GM23338 (cell line): ENCODE data around the gene SIGLEC8. TPM values are rescaled to one million over a fixed set of nuclear protein-coding genes. Genes with fewer than 3 reads are reported as not detected.

Experiments used
- ATAC-seq: fragments of 200-7000 bp; cut with Tn5 transposase; 3 replicates; pipeline ENCODE4 v1.9.1; 2020
- DNase-seq: peaks from one replicate; pipeline ENCODE4 v3.0.0-alpha.2; 2015; ENCODE audit warnings: low spot score
- H2AFZ ChIP-seq: fragments of 200-600 bp; sonication (generic); 2 replicates; pipeline ENCODE4 v1.8.0; 2016; ENCODE audit warnings: antibody characterized with exemption, mild to moderate bottlenecking, moderate library complexity
- H3F3A ChIP-seq: fragments of 200-600 bp; sonication (generic); replicated peaks from 2 replicates; pipeline ENCODE4 v1.8.0; 2017; ENCODE audit warnings: antibody characterized with exemption, mixed run types, low read depth
- H3K27ac ChIP-seq: fragments of 200-600 bp; sonication (generic); 2 replicates; pipeline ENCODE4 v1.6.1; 2016; ENCODE audit warnings: low read depth
- H3K27me3 ChIP-seq: fragments of 200-600 bp; sonication (generic); 2 replicates; pipeline ENCODE4 v1.8.0; 2016; ENCODE audit warnings: mild to moderate bottlenecking, mixed run types, moderate library complexity; ENCODE audit not compliant: insufficient read depth
- H3K36me3 ChIP-seq: fragments of 200-600 bp; sonication (generic); 2 replicates; pipeline ENCODE4 v1.8.0; 2016; ENCODE audit warnings: mild to moderate bottlenecking; ENCODE audit not compliant: insufficient read depth
- H3K4me1 ChIP-seq: fragments of 200-600 bp; sonication (generic); 2 replicates; pipeline ENCODE4 v1.8.0; 2016; ENCODE audit warnings: mild to moderate bottlenecking, moderate library complexity; ENCODE audit not compliant: insufficient read depth
- H3K4me2 ChIP-seq: fragments of 200-600 bp; sonication (generic); 2 replicates; pipeline ENCODE4 v1.7.1; 2017; ENCODE audit warnings: mixed run types
- H3K4me3 ChIP-seq: fragments of 200-600 bp; sonication (generic); 2 replicates; pipeline ENCODE4 v1.6.1; 2016; ENCODE audit warnings: mixed run types
- H3K79me2 ChIP-seq: fragments of 200-600 bp; sonication (generic); replicated peaks from 2 replicates; pipeline ENCODE4 v1.8.0; 2017; ENCODE audit warnings: mild to moderate bottlenecking; ENCODE audit not compliant: insufficient read depth
- H3K9me2 ChIP-seq: fragments of 200-600 bp; sonication (generic); 2 replicates; pipeline ENCODE4 v1.8.0; 2017; ENCODE audit not compliant: insufficient read depth
- H4K20me1 ChIP-seq: fragments of 200-600 bp; sonication (generic); replicated peaks from 2 replicates; pipeline ENCODE4 v1.8.0; 2017; ENCODE audit warnings: mild to moderate bottlenecking; ENCODE audit not compliant: insufficient read depth
- H3K27ac Mint-ChIP-seq: 2 replicates; pipeline ENCODE4 v1.8.0; 2020; ENCODE audit warnings: inconsistent platforms, mild to moderate bottlenecking, moderate library complexity, mixed read lengths
- H3K27me3 Mint-ChIP-seq: 3 replicates; pipeline ENCODE4 v1.8.0; 2022; ENCODE audit warnings: low read depth, mild to moderate bottlenecking, moderate library complexity, mixed read lengths, inconsistent platforms; ENCODE audit not compliant: insufficient read depth, poor library complexity
- H3K36me3 Mint-ChIP-seq: 3 replicates; pipeline ENCODE4 v1.8.0; 2021; ENCODE audit warnings: low read depth, mild to moderate bottlenecking, inconsistent platforms, moderate library complexity, mixed read lengths
- H3K4me1 Mint-ChIP-seq: 3 replicates; pipeline ENCODE4 v1.8.0; 2020; ENCODE audit warnings: mild to moderate bottlenecking, inconsistent platforms, mixed read lengths
- H3K4me3 Mint-ChIP-seq: 3 replicates; pipeline ENCODE4 v1.8.0; 2021; ENCODE audit warnings: moderate library complexity, mild to moderate bottlenecking, inconsistent platforms, mixed read lengths
- H3K9me3 Mint-ChIP-seq: 3 replicates; pipeline ENCODE4 v1.8.0; 2020; ENCODE audit warnings: moderate library complexity, mild to moderate bottlenecking, inconsistent platforms, mixed read lengths
- CREB1 ChIP-seq: fragments of 250-450 bp; sonication (Bioruptor Pico); IDR thresholded peaks from 2 replicates; pipeline ENCODE4 v1.5.0; 2020; ENCODE audit warnings: low read depth, mild to moderate bottlenecking, moderate library complexity
- EZH2 ChIP-seq: fragments of 200-600 bp; sonication (generic); IDR thresholded peaks from one replicate; pipeline ENCODE4 v1.8.0; 2017; ENCODE audit warnings: antibody characterized with exemption, mild to moderate bottlenecking, low read depth; ENCODE audit not compliant: unreplicated experiment
- EZH2phosphoT487 ChIP-seq: fragments of 200-600 bp; sonication (generic); IDR thresholded peaks from one replicate; pipeline ENCODE4 v1.8.1; 2018; ENCODE audit warnings: antibody characterized with exemption; ENCODE audit not compliant: unreplicated experiment
- JUNB ChIP-seq: IDR thresholded peaks from one replicate; pipeline ENCODE4 v1.6.1; 2016; ENCODE audit warnings: antibody characterized with exemption; ENCODE audit not compliant: unreplicated experiment
- NANOG ChIP-seq: IDR thresholded peaks from 2 replicates; pipeline ENCODE4 v1.6.1; 2016; ENCODE audit warnings: antibody characterized with exemption, borderline replicate concordance
- POLR2AphosphoS5 ChIP-seq: IDR thresholded peaks from 2 replicates; pipeline ENCODE4 v1.6.1; 2016; ENCODE audit warnings: antibody characterized with exemption, low read depth
- STAT1 ChIP-seq: IDR thresholded peaks from one replicate; pipeline ENCODE4 v1.6.1; 2016; ENCODE audit warnings: antibody characterized with exemption; ENCODE audit not compliant: unreplicated experiment
- ZNF114 ChIP-seq: fragments of 250-450 bp; sonication (Bioruptor Pico); IDR thresholded peaks from 2 replicates; pipeline ENCODE4 v1.5.0; 2020; ENCODE audit warnings: mild to moderate bottlenecking, moderate library complexity
- ZNF331 ChIP-seq: fragments of 250-450 bp; sonication (Bioruptor Pico); IDR thresholded peaks from 2 replicates; pipeline ENCODE4 v1.5.0; 2020; ENCODE audit warnings: low read depth, mild to moderate bottlenecking, moderate library complexity
- polyA plus RNA-seq: library from polyadenylated mRNA; unstranded; fragments of >200 nt; fragmentation: Nextera tagmentation; extraction: Ambion mirVana; gene quantifications from 2 replicates; pipeline ENCODE4 v1.2.1, GENCODE V29; 2016
- total RNA-seq: library from RNA; depleted of rRNA; stranded (reverse); fragments of >200 nt; shearing (Covaris generic); gene quantifications from 2 replicates; pipeline ENCODE4 v1.2.3, GENCODE V29; 2014
- TF ChIP-seq, protein P1 (sequence below): fragments of 250-450 bp; sonication (Bioruptor Pico); IDR thresholded peaks from 2 replicates; pipeline ENCODE4 v1.5.0; 2020; ENCODE audit warnings: mild to moderate bottlenecking, moderate library complexity
- TF ChIP-seq, protein P2 (sequence below): IDR thresholded peaks from 2 replicates; pipeline ENCODE4 v1.6.1; 2016; ENCODE audit warnings: antibody characterized with exemption
- TF ChIP-seq, protein P3 (sequence below): IDR thresholded peaks from one replicate; pipeline ENCODE4 v1.6.1; 2018; ENCODE audit warnings: antibody characterized with exemption; ENCODE audit not compliant: unreplicated experiment
- TF ChIP-seq, protein P4 (sequence below), 2 experiments: fragments of 200-600 bp in 1 of 2; sonication (generic) in 1 of 2; conservative IDR thresholded peaks; 2 replicates each; pipeline versions ENCODE4 v1.5.1 to v1.6.1; 2016 to 2017; ENCODE audit warnings: antibody characterized with exemption in 2 of 2, low read depth in 2 of 2, mild to moderate bottlenecking in 2 of 2, moderate library complexity in 1 of 2

SIGLEC8 gene
- total and polyA plus RNA-seq, 2 experiments from 2014 or later, result not detected

DNA sequence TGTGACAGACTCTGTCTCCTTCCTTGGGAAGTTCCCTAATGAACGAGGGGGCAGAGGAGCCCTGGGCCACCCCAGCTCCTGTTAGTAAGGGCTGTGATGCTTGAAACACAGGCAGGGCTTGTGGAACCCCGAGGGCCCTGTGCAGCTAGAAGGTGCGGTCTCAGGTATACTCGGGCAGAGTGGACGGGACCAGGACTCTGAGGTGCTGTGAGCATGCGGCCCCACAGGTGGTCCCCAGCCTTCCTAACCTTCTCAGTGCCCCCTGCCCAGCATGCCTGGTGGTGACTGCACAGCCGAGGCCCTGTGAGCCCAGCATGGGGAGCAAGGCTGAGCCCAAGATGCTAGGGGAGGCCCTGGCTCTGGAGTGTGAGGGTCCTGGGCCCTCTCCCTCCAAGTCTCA, 4.0 kb upstream of the SIGLEC8 start:
- ATAC-seq (no peak), DNase-seq (no peak)
- Histone ChIP-seq H2AFZ (no peak overlapping the region), H3K27me3 (peaks cover 25% of the 10 kb centered on the region), H3K4me1 (no peaks in the 10 kb centered on the region), H3K9me2 (peaks cover 3% of the 10 kb centered on the region; the same call in 1 of the 2 replicates), H3K79me2 (no peaks in the 10 kb centered on the region), H3K36me3 (no peaks in the 10 kb centered on the region), H3K27ac (no peak overlapping the region), H4K20me1 (no peaks in the 10 kb centered on the region), H3K4me3 (no peak overlapping the region), H3K4me2 (no peak overlapping the region), H3F3A (no peaks in the 10 kb centered on the region)
- Mint-ChIP-seq H3K27me3 (peaks cover 14% of the 10 kb centered on the region), H3K4me3 (no peak overlapping the region), H3K4me1 (peaks cover 3% of the 10 kb centered on the region; the same call in 2 of the 3 replicates), H3K9me3 (peaks cover 32% of the 10 kb centered on the region), H3K27ac (no peak overlapping the region), H3K36me3 (no peaks in the 10 kb centered on the region)
- TF ChIP-seq EZH2 (no peak), NANOG (no peak), ZNF331 (CRISPR knock-in tag) (no peak), STAT1 (no peak), EZH2phosphoT487 (no peak), POLR2AphosphoS5 (no peak), JUNB (no peak), CREB1 (CRISPR knock-in tag) (no peak), ZNF114 (CRISPR knock-in tag) (no peak)
- TF ChIP-seq, protein P1, sequence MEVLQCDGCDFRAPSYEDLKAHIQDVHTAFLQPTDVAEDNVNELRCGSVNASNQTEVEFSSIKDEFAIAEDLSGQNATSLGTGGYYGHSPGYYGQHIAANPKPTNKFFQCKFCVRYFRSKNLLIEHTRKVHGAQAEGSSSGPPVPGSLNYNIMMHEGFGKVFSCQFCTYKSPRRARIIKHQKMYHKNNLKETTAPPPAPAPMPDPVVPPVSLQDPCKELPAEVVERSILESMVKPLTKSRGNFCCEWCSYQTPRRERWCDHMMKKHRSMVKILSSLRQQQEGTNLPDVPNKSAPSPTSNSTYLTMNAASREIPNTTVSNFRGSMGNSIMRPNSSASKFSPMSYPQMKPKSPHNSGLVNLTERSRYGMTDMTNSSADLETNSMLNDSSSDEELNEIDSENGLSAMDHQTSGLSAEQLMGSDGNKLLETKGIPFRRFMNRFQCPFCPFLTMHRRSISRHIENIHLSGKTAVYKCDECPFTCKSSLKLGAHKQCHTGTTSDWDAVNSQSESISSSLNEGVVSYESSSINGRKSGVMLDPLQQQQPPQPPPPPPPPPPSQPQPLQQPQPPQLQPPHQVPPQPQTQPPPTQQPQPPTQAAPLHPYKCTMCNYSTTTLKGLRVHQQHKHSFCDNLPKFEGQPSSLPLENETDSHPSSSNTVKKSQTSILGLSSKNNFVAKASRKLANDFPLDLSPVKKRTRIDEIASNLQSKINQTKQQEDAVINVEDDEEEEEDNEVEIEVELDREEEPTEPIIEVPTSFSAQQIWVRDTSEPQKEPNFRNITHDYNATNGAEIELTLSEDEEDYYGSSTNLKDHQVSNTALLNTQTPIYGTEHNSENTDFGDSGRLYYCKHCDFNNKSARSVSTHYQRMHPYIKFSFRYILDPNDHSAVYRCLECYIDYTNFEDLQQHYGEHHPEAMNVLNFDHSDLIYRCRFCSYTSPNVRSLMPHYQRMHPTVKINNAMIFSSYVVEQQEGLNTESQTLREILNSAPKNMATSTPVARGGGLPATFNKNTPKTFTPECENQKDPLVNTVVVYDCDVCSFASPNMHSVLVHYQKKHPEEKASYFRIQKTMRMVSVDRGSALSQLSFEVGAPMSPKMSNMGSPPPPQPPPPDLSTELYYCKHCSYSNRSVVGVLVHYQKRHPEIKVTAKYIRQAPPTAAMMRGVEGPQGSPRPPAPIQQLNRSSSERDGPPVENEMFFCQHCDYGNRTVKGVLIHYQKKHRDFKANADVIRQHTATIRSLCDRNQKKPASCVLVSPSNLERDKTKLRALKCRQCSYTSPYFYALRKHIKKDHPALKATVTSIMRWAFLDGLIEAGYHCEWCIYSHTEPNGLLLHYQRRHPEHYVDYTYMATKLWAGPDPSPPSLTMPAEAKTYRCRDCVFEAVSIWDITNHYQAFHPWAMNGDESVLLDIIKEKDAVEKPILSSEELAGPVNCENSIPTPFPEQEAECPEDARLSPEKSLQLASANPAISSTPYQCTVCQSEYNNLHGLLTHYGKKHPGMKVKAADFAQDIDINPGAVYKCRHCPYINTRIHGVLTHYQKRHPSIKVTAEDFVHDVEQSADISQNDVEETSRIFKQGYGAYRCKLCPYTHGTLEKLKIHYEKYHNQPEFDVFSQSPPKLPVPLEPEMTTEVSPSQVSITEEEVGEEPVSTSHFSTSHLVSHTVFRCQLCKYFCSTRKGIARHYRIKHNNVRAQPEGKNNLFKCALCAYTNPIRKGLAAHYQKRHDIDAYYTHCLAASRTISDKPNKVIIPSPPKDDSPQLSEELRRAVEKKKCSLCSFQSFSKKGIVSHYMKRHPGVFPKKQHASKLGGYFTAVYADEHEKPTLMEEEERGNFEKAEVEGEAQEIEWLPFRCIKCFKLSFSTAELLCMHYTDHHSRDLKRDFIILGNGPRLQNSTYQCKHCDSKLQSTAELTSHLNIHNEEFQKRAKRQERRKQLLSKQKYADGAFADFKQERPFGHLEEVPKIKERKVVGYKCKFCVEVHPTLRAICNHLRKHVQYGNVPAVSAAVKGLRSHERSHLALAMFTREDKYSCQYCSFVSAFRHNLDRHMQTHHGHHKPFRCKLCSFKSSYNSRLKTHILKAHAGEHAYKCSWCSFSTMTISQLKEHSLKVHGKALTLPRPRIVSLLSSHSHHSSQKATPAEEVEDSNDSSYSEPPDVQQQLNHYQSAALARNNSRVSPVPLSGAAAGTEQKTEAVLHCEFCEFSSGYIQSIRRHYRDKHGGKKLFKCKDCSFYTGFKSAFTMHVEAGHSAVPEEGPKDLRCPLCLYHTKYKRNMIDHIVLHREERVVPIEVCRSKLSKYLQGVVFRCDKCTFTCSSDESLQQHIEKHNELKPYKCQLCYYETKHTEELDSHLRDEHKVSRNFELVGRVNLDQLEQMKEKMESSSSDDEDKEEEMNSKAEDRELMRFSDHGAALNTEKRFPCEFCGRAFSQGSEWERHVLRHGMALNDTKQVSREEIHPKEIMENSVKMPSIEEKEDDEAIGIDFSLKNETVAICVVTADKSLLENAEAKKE (CRISPR knock-in tag), result no peak
- TF ChIP-seq, protein P2, sequence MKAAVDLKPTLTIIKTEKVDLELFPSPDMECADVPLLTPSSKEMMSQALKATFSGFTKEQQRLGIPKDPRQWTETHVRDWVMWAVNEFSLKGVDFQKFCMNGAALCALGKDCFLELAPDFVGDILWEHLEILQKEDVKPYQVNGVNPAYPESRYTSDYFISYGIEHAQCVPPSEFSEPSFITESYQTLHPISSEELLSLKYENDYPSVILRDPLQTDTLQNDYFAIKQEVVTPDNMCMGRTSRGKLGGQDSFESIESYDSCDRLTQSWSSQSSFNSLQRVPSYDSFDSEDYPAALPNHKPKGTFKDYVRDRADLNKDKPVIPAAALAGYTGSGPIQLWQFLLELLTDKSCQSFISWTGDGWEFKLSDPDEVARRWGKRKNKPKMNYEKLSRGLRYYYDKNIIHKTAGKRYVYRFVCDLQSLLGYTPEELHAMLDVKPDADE, result no peak
- TF ChIP-seq, protein P3, sequence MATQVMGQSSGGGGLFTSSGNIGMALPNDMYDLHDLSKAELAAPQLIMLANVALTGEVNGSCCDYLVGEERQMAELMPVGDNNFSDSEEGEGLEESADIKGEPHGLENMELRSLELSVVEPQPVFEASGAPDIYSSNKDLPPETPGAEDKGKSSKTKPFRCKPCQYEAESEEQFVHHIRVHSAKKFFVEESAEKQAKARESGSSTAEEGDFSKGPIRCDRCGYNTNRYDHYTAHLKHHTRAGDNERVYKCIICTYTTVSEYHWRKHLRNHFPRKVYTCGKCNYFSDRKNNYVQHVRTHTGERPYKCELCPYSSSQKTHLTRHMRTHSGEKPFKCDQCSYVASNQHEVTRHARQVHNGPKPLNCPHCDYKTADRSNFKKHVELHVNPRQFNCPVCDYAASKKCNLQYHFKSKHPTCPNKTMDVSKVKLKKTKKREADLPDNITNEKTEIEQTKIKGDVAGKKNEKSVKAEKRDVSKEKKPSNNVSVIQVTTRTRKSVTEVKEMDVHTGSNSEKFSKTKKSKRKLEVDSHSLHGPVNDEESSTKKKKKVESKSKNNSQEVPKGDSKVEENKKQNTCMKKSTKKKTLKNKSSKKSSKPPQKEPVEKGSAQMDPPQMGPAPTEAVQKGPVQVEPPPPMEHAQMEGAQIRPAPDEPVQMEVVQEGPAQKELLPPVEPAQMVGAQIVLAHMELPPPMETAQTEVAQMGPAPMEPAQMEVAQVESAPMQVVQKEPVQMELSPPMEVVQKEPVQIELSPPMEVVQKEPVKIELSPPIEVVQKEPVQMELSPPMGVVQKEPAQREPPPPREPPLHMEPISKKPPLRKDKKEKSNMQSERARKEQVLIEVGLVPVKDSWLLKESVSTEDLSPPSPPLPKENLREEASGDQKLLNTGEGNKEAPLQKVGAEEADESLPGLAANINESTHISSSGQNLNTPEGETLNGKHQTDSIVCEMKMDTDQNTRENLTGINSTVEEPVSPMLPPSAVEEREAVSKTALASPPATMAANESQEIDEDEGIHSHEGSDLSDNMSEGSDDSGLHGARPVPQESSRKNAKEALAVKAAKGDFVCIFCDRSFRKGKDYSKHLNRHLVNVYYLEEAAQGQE, result no peak
- TF ChIP-seq, protein P4, sequence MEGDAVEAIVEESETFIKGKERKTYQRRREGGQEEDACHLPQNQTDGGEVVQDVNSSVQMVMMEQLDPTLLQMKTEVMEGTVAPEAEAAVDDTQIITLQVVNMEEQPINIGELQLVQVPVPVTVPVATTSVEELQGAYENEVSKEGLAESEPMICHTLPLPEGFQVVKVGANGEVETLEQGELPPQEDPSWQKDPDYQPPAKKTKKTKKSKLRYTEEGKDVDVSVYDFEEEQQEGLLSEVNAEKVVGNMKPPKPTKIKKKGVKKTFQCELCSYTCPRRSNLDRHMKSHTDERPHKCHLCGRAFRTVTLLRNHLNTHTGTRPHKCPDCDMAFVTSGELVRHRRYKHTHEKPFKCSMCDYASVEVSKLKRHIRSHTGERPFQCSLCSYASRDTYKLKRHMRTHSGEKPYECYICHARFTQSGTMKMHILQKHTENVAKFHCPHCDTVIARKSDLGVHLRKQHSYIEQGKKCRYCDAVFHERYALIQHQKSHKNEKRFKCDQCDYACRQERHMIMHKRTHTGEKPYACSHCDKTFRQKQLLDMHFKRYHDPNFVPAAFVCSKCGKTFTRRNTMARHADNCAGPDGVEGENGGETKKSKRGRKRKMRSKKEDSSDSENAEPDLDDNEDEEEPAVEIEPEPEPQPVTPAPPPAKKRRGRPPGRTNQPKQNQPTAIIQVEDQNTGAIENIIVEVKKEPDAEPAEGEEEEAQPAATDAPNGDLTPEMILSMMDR (conservative IDR thresholded peaks at IDR 0.05; ENCODE audit: low read depth in 2 of 2), result no peak
